NCI-H146 treated with DMSO at 0.1 percent for 48 hours (cell line): Measurements from ENCODE around the gene MAS1.

Experiments
- DNase-seq: peaks from one replicate; lab custom pipeline; 2025; ENCODE audit not compliant: unreplicated experiment; lab: John Stamatoyannopoulos, UW

Gene MAS1

GRCh38 chr6:159879856-159880255 lies 10.9 kb upstream of the MAS1 start:
- DNase-seq = no peak

GRCh38 chr6:159880412-159880975 lies 10.3 kb upstream of the MAS1 start:
- DNase-seq = no peak

- DNase-seq = no peak
Observed at GRCh38 chr6:159884720-159885119, 6.1 kb upstream of the MAS1 start.

- DNase-seq = no peak
Observed at GRCh38 chr6:159886270-159886669, 4.5 kb upstream of the MAS1 start.

- DNase-seq = no peak
Observed at GRCh38 chr6:159887146-159887545, 3.6 kb upstream of the MAS1 start.

GRCh38 chr6:159887761-159888160 lies 3.0 kb upstream of the MAS1 start:
- DNase-seq = no peak

- no peak for DNase-seq
Observed at GRCh38 chr6:159890201-159890600, 587 bp upstream of the MAS1 start.

GRCh38 chr6:159892053-159892452 lies 1.3 kb downstream of the MAS1 start:
- no peak for DNase-seq

- DNase-seq = no peak
Observed at GRCh38 chr6:159893064-159893463, 2.3 kb downstream of the MAS1 start.

- DNase-seq = no peak
Observed at GRCh38 chr6:159894991-159895390, 4.2 kb downstream of the MAS1 start.

GRCh38 chr6:159897603-159898002 lies 6.8 kb downstream of the MAS1 start:
- DNase-seq = no peak

GRCh38 chr6:159898519-159898918 lies 7.7 kb downstream of the MAS1 start:
- no peak for DNase-seq

GRCh38 chr6:159899994-159900745 lies 9.4 kb downstream of the MAS1 start:
- DNase-seq = no peak

GRCh38 chr6:159902620-159903019 lies 11.8 kb downstream of the MAS1 start:
- DNase-seq = no peak

- no peak for DNase-seq
Observed at GRCh38 chr6:159904497-159904911, 13.7 kb downstream of the MAS1 start.

- DNase-seq = no peak
Observed at GRCh38 chr6:159906400-159906799, 15.6 kb downstream of the MAS1 start.

- DNase-seq = no peak
Observed at GRCh38 chr6:159908535-159908934, 17.7 kb downstream of the MAS1 start.

- DNase-seq = no peak
Observed at GRCh38 chr6:159908979-159909378, 18.2 kb downstream of the MAS1 start.

GRCh38 chr6:159910342-159910741 lies 19.6 kb downstream of the MAS1 start:
- DNase-seq = no peak

GRCh38 chr6:159913375-159913774 lies 22.6 kb downstream of the MAS1 start:
- no peak for DNase-seq

GRCh38 chr6:159913862-159914564 lies 23.2 kb downstream of the MAS1 start:
- no peak for DNase-seq

- DNase-seq = no peak
Observed at GRCh38 chr6:159914565-159914923, 23.8 kb downstream of the MAS1 start.
